Activated effector memory CD4-positive, alpha-beta T cell treated with Interleukin-2 at 50 U/mL for 16 hours (primary cell): ENCODE measurements around the gene CEBPB.

Experiments
- DNase-seq: peaks from one replicate; pipeline ENCODE4 v3.0.0-alpha.2; 2020

Gene CEBPB

DNA sequence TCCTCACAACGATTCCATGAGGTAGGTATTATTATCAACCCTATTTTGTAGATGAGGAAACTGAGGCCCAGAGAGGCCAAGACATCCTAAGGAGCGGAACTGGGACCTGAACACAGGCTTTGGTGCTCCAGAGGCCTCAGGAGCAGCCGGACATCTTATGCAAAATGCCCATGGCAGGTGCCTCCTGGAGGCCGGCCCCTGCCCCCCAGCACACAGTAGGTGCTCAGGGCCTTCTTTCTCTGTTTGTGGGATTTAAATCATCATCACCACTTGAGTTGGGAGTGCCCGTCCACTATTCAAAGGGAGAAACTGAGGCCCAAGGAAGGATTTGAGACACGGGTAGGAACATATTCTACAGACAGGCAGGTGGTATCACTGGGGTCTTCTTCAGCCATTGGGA is 41.2 kb downstream of the CEBPB start:
- DNase-seq, result no peak

DNA sequence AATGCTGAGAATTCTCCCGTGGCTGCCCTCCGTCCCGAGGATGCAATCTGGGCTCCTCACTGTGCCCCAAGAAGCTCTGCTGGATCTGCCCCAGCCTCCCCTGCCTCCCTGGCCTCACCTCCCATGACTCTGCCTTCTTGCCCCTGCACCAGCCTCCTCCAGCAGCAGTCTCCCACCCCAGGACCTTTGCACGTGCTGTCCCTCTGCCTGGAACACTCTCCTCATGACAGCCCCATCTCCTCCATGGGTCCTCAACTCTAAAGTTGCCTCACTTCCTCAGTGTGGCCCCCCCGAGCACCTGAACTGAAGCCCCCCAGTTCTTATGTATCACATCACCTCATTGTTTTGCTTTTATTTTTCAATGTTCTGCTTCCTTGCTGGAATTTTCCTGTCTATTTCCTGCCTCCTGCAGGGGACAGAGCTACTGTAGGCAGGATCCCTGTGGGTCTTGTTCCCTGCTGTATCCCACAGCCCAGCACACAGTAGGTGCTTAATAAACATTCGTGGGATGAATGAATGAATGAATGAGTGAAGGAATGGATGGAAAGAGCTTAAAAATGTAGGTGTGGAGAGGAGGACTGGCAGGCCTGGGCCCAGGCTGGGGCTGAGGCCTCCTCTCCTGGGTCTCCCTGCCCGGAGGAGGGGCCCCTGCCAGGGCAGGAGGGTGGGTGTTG is 42.2 kb downstream of the CEBPB start:
- no peak for DNase-seq

DNA sequence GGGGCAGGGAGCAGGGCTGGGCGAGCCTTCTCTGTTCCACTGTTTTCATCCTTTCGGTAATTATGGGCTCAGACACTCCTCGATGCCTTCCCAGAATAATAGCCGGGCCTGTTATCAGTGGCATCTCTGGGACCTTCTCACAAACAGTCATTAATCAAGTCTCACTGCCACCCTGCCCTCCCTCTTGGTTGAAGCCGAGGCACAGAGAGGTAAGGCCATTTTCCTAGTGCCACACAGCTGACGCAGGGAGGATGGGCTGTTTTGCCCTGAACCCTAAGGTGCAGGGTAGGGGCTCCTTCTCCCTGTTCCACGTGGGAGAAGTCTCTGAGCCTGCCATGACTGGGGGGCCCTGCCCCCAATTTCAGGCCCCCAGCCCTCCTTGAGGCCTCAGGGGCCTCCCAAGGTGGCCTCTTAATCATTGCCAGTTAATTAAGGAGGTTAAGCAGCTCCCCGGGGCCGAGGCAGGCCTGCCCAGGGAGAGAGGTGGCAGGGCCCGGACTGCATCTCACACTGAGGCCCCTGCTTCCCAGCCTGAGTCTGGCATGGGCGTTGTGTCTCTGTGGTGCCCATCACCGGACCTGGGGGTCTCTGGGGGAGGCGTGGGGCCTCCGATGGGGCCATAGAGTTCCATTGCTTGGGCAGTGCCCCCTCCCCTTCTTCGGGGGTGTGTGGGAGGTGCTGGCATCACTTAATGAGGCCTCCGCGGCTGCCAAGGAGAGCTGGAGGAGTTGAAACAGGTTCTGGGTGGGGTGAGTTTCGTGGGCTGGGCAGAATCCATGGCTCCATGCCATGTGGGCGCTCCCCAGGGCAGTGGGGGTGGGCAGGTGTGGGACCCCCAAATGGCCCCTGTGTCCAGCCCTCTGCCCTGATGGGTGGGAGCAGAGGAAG is 42.9 kb downstream of the CEBPB start:
- DNase-seq, result no peak

DNA sequence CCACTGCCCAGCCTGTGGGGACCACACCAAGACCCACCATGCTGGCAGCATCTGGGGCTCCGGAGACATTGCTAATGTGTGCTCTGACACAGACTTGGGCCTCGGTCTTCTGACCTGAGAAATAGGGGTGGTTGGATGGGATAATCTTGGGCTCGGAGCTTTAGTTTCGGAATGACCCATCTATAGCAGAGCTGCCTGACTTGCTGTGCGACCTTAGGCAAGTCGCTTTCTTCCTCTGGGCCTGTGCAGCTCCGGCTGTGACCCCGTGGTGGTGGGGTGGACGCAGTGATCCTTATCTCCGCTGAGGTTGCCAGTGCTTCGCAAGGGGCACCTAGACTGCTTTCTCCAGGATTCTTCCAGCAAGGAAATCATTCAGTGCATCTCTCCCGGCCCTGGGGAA is 43.7 kb downstream of the CEBPB start:
- no peak for DNase-seq

DNA sequence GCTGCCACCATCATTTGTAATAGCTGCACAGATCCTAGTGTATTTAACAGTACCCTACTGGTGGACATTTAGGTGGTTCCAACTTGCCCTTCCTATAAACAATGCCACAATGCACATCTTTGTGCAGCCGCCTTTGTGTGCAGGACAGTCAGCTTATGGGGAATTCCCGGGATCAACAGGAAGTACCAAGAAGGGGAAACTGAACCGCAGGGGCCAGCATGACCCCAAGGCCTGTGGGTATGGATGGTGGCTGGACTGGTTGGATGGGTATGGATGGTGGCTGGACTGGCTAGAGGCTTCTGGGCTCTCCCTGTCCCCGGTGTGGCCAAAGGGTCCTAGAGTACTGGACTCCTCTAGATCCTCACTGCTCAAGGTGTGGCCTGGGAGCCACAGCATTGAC is 46.7 kb downstream of the CEBPB start:
- no peak for DNase-seq

DNA sequence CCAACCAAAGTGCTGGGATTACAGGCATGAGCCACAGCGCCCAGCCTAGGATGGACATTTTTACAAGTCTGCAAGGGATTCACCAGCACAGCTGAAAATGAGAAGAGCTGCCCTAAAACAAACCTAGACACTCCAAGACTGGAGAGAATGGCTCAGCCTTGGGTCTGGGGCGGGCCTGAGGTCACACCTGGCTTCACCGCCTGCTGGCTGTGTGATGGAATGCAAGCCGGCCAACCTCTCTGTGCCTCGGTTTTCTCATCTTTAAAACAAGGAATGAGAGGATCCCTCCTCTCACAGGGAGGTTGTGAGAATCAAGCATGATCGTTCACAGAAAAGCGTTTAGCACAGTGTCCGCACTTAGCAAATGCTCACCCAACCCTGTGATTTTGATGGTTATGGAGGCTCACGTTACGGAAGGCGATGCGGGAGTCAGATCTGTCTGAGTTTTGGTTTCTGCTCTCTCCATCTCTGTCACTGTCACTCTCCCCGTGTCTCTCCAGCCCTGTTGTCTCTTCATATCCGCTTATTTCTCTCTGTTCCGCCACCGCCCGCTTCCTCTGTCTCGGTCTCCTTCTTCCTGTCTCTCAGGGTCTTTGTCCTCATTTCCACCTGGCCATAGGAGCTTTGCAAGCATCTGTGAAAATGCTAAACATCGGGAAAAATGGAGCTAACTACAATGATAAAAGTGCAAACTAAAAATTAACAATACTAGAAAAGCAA is 47.6 kb downstream of the CEBPB start:
- DNase-seq, result no peak

DNA sequence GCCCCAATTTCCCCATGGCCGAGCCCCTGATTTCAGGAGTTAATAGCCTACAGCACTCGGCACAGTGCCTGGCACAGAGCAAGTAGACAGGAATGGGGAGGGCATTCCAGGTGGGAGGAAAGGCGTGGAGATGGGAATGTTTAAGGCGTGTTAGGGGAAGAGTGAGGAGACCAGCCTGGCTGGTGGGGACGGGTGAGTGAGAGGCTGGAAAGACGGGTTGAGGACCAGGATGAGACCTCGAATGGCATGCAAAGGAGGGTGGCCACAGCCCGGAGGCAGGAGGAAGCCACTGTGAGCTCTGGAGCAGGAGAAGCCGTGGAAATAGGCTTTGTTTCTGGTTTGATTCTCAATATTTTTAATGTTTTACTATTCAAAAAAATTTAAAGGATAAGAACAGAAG is 49.5 kb downstream of the CEBPB start:
- no peak for DNase-seq

DNA sequence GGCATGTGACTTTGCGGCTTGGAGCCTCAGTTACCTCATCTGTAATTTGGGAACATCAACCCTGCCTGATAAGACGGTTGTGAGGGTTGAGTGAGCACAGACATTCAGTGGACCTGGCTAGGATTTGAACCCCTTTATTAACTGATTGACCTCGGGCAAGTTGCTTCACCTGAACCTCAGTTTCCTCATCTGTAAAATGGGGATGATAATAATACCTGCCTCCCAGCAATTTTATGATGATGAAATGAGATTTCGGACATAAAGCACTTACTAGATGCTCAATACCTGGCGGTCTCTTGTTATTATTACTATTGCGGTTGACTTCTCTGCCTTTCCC is 51.5 kb downstream of the CEBPB start:
- DNase-seq, result no peak
